Liver (tissue), 3 donors: ENCODE results near the gene KCNQ1.

ENCODE experiments used
- CTCF ChIP-seq: fragments of 150-350 bp; IDR thresholded peaks from 2 replicates; pipeline ENCODE4 v1.5.1; 2017; ENCODE audit warnings: improper control_type of control experiment, low read depth, low read length; ENCODE audit not compliant: missing input control
- RAD21 ChIP-seq, 2 donors: IDR thresholded peaks; 2 replicates each; pipeline ENCODE4 v1.6.1; 2016; ENCODE audit warnings: antibody characterized with exemption in 2 of 2, mild to moderate bottlenecking in 2 of 2
- REST ChIP-seq: IDR thresholded peaks from 2 replicates; pipeline ENCODE4 v1.6.1; 2016; ENCODE audit warnings: antibody characterized with exemption, mild to moderate bottlenecking
- YY1 ChIP-seq: IDR thresholded peaks from 2 replicates; pipeline ENCODE4 v1.6.1; 2016; ENCODE audit warnings: antibody characterized with exemption, mild to moderate bottlenecking
- donor health status: healthy.
- donor health status: healthy.

DNA sequence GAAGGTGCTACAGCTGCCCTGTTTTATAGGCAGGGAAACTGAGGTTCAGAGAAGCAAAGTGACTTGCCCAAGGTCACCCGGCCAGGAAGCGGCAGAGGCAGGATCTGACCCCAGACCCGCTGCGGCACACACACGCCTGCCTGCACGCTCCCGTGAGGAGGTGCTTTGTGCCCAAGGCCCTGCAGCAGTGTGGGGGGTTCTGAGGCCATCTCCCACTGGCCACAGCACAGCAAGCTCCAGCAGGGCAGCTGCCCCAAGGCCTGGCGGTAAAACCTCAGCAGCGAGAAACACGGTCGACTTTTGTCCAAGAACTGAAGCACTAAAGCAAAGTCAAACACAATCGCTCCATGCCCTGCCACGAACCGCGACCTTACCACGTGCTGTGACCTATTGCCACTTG lies 398.1 kb downstream of the KCNQ1 start:
- TF ChIP-seq CTCF (no peak), REST (no peak), YY1 (no peak), RAD21 (IDR thresholded peaks at IDR 0.05) (no peak)
